HG03378 (cell line): ENCODE results near the gene COA1.
"Not testable (repeated sequence)": the region's sequence is repeated elsewhere in the genome, so short reads cannot be mapped to it uniquely, and the experiment has no call there.

Source experiments
- ATAC-seq: cut with Tn5 transposase; IDR thresholded peaks from one replicate; pipeline ENCODE4 v1.9.1; 2021; ENCODE audit warnings: mild to moderate bottlenecking, moderate library complexity; ENCODE audit not compliant: unreplicated experiment

COA1 gene

DNA sequence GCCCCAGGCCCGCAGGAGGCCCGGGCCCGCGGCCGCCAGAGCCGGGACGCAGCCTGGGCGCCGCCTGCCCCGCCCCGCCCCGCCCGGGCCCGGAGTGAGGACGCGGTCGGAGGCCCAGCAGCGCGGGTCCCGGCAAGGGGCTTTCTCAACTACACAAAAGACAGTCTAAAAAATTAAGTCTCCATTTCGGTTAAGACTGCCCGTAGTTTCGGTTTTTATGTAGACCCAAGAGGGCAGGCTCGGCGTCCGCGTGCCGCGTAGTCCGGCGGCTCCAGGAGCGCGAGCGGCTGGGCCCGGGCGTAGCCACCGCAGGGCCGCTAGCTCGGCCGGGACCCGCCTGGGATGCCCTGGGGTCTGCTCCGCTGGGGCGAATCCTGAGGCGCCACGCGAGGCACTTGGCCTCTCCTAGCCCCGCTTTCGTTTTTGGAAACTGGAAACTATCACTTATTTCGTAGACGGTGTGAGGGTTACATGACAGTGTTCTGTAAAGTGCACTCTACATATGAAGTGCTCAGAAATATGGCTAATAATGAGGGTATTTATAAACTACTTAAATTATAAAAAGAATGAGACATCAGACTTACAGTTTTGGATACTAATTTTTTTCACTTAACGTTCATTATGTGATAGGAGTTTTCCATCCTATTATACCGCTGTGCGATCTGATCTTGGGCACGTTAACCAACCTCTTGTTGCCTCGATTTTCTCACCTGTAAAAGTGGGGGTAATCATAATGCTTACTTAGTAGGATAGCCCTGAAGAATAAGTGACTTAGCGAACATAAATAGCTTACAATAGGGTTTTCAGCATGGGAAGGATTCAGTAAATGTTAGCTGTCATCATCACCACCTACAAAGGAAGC lies 29.7 kb upstream of the COA1 start:
- ATAC-seq, result peak; percentile 48

DNA sequence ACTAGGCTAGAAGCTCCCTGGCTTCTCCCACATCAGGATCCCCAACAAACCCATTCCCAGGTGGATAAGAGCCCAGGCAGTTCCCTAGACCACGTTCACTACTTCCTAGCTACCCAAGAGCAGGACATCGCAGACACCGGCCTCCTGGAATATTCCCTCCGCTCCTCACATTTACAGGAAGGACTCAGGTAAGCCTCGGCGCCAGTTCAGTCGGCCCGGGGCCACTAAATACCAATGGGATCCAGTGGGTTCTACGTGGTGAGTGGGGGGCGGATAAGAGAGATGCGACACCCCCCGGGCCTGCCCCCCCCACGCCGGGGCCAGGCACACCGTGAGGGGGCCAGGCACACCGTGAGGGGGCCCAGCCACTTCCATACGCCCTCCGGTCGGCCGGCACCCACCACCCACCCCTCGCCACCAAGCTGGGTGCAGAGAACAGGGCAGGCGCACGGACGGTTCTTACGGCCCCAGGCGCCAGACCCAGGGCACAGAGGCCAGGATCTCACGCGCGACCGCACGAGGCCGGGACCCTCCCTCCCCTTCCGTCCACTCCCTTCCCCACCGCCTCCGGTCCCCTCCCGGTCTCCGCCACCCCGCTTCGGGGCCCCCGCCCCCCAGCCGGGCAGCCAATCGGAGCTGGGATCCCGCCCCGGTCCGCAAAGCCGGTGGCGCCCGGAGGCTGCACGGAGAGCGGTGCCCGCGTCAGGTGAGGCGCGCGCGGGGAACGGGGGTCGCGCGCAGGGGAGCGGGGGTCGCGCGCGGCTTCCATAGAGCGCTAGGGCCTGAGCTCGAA lies 28.9 kb upstream of the COA1 start, which contains the start of gene BLVRA:
BLVRA (plus strand) TSS at position 652 of the 793 bp plus-strand sequence. CDS start 12,479 bp downstream, outside the sequence.
- peak; percentile 38 for ATAC-seq

DNA sequence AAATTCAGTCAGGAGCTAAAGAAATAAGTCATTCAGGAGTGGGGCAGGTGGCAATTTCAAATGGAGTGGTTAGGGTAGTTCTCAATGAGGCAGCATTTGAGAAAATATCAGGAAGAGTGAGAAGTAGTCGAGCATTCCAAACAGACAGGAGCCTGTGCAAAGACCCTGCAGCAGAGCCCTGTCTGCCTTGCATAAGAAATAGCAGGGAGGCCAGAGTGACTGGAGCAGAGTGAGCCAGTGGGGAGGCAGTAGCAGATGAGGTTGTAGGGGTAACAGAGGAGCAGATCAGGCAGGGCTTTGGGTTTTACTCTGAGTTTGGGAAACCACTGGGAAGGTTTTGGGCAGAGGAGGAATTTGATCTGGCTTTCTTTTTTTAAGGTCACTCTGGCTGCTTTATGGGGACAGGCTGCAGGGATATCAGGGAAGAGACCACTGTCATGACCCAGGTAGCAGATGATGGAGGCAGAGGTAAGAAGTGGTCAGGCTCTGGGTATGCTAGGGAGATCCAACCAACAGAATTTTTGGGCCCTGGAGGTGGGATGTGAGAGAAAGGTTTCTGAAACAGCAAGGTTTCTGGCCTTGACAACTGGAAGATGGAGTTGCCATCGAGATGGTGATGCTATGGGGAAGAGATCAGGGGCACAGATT lies 27.9 kb upstream of the COA1 start:
- no peak for ATAC-seq

DNA sequence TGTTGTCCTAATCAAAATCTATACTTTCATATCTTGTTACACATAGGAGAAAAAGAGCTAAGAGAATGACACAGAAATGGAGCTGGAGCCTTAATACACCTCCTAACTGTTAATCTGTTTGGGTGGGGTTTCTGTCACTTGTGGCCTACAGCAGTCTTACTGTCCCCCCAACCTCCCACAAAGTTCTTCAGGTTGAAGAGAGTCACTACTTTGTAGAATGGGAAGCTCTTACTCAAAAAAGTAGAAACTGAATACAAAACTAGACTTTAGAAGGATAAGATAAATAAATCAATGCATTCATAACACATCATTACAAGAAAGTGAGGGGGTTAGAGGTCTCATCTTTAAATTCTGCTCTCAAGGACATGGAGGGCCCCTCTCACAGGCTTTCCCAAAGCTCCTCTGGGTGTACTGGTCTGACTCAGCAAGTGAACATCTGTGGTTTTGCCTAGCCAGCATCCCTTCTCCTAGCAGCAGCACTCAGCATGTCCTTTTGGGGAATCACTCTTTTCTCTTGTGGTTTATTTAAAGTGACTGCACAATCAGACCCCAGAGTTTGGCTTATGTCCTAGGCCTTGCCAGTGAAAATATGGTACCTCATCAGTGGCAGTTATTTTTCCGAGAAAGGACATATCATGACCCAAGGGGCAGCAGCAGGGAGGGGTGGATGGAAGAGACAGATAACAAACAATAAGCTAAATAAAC lies 27.2 kb upstream of the COA1 start:
- no peak for ATAC-seq

DNA sequence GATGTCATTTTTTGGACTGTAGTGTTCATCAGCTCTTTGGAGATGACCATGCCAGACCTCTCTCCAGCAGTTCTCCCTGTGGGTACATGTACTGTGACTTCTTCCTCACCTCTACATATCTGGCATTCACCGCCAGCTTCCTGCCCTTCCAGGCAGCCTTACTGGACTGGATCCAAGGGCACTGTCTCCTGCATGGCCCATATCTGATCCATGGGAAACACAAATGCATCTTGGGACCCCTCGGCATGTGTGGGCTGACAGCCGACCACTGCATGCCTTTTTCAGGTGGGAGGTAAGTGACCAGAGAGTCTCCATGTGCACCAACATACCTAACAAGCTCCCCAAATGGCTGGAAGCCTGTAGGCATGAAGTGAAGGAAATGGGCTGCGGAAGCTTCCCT lies 25.3 kb upstream of the COA1 start:
- ATAC-seq, result no peak

DNA sequence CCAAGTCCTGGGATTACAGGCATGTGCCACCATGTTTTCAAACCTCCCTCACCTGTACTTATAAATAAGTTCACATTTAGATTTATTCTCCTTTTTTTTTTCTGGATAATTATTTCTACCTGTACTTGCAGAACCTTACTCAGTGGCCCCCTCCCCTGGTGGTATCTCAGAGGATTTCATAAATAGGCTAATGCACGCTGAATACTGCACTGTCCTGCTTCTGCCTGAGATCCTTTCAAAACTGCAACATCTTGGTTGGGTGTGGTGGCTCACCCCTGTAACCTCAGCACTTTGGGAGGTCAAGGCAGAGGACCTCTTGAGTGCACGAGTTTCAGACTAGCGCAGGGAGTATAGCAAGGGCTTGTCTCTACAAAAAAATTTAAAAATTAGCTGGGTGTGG lies 24.5 kb upstream of the COA1 start:
- ATAC-seq, result no peak

DNA sequence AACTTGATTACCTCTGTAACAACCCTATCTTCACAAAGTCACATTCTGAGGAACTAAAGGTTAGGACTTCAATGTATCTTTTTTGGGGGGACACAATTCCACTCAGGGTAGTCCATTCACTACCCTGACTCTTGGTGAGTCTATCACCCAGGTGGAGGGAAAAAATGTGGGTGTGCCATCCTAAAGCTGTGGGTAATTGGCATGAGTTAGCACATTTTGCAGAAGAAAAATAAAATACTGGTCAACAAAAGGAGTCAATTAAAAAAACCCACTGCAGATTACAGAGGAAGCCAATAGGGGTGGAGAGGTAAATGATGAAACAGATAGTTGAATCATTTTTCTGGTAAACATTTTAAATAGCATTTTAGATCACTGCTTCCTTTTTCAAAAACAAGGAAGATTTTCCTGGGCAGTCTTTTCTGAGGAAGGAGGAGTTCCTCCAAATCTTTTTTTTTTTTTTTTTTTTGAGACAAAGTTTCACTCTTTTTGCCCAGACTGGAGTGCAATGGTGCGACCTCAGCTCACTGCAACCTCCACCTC lies 24.0 kb upstream of the COA1 start:
- ATAC-seq, result no peak

DNA sequence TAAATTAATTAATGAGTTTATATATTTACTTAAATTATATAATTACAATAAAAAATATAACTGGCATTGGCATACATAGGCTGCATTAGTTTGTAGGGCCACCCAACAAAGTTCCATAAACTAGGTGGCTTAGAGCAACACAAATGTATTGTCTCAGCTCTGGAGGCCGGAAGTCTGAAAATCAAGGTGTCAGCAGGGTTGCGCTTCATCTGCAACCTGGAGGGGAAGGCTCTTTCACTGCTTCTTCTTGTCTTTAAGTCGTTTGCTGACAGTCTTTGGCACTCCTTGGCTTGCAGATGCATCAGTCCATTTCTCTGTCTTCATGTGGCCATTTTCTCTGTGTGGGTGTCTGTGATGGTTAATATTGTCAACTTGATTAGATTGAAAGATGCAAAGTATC lies 23.1 kb upstream of the COA1 start:
- no peak for ATAC-seq

DNA sequence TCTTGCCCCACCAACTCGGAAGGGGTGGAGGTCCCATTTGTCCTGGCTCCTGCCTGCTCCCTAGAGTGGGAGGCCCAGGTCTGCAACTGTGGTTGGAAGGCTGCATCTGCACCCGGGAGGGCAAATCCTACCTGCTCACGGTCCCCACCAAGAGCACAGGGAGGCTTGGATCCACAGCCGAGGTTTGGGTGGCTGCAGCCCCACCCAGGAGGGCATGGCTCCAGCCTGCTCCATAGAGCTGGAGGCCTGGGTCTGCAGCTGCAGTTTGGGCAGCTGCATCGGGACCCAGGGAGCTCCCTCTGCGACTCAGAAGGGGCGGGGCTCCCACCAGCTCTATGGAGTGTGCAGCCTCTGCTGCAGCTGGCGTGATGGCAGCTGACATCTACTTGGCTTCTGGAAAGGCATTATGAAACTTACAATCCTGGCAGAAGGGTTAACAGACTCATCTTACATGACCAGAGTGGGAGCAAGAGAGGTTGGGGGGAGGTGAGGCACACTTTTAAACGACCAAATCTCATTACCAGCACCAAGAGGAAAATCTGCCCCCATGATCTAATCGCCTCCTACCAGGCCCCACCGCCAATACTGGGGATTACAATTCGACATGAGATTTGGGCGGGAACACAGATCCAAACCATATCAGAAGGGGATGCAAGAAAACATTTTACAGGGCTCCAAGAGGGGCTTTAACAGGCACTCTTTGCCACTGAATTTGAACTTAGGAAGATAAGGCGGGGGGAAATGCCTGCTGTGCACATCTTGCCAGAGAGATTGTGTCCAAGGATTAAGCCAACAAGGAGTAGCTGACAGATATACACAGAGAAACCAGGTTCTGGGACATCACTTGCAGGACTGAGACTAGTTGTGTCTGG lies 20.9 kb upstream of the COA1 start:
- peak; percentile 17 for ATAC-seq

DNA sequence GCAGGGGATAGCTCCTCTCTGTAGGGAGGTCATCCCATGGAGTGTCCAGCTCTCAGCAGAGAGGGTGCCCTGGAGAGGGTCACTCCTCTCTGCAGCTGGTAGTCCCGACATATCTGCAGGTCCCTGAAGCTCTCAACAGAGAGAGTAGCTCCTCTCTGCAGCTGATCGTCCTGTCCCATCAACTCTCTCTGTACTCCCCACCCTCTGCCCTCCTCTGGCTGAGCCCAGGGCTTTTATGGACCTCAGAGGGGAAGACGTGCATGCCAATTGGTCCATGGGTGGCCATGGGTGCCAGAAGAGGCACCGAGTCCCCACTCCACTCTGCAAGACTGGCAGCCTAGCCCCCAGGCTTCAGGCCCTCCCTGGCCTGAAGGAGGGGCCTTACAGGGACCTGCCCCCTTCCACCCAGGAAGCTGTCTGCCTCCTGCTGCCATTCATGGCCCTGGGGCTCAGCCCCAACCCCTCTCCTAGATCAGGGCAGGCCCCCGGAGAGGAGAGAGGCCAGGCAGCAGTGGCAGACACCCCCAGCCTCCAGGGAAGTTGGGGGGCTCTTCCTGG lies 20.1 kb upstream of the COA1 start:
- ATAC-seq, result no peak

DNA sequence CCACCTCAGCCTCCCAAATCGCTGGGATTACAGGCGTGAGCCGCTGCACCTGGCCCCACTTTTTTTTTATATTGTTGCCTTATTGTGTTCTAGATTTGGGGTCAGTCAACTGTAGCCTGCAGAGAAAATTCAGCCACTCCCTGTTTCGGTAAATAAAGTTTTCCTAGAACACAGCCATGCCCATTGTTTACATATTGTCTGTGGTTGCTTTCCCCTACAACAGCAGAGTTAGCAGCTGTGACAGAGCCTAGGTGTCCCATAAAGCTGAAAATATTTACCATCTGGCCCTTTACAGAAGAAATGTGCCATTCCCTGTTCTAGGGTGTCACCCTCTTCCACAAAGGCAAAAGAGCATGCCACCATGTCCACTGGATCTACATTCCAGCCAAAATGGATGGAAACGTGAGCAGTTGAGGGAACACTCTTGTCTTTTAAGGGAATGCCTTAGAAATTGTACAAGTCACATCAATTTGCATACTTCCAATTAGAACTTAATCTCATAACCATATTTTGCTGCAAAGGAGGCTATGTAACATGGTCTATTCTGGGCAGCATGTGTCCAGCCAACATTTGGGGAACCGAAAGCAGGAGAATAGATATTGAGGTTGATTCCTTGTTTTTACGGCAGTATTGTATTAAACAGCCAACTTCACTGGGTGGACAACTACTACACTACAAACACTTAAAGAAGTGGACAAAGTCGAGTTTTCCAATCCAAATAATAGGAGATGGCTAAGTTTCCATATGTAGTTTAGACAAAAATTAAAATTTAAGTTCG lies 18.2 kb upstream of the COA1 start:
- ATAC-seq, result no peak

DNA sequence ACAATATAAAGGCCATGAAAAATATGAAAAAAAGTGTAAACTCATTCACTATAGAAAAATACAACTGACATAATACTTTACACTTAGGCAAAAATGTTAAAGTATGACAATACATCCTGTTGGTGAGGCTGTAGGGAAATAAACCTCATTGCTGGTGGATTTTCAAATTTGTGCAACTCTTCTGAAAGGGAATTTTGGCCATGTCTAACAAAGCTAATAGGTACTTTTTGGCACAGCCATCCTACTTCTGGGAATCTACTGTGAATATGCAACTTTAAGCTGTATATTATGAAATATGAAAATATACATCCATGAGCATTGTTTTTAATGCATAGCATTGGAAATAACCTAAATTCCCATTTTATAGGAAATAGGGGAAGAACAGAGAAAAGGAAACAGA lies 13.4 kb upstream of the COA1 start:
- ATAC-seq, result no peak

DNA sequence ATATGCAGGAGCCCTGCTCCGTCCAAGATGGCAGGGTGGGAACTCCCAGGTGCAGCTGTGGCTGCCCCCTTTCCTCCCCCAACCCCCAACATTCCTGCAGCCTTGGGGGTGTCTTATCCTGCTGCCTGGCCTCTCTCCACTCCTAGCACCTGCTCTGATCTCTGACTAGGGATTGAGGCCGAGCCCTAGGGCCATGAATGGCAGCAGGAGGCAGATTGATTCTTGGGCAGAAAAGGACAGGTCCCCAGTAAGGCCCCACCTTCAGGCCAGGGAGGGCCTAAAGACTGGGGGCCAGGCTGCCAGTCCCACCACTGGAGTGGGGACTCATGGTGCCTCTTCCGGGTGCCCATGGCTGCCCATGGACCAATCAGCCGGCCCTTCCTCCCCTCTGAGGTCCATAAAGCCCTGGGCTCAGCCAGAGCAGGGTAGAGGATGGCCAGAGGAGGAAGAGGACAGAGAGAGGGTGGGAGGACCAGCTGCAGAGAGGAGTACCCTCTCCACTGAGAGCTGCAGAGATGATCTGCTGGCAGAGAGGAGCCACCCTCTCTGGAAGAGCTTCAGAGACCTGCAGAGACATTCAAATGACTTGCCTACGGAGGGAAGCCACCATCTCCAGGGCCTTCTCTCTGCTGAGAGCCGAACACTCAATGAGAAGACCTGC lies 8.3 kb upstream of the COA1 start:
- no peak for ATAC-seq

DNA sequence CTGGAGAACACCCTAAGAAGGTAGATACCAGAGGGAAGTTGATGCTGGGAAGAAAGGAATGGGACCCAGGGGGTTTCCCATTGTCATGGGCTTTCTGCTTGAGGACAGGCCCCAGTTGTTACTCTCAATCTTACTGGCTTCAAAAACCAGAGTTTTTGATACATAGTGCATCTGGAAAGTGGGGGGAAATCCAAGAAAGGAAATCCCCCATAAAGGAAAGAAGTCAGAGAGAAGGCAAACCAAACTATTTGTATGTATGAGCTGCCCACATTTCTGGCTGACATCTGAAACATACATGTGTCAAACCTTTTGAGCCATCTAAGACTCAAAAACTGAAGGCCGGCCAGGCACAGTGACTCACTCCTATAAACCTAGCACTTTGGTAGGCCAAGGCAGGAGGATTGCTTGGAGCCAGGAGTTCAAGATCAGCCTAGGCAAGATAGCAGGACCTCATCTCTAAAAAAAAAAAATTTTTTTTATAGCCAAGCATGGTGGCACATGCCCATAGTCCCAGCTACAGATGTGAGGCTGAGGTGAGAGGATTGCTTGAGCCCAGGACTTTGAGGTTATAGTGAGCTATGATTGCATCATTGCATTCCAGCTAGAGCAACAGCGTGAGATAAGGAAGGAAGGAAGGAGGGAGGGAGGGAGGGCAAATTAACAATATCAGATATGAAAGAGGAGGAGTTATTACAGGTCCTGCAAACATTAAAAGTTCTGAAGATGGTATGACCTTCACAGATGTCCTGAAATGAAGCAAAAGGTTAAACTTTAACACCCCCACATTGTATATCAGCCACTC lies 6.7 kb upstream of the COA1 start:
- ATAC-seq, result peak; percentile 71

DNA sequence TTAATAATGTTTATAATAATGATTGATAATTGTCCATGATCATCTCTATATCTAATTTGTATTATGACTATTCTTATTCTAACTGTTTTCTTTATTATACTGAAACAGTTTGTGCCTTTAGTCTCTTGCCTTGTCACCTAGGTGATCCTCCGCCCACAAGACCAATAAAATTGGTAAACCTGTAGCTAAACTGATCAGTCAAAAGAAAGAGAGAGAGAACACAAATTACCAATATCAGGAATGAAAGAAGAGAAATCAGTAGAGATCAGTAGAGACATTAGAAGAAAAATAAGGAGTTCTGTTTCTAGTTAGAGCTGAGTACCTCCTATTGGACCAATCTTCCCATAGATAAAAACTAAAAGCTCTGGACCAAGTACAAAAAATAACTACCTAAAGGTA lies 6.1 kb upstream of the COA1 start:
- peak; percentile 14 for ATAC-seq

DNA sequence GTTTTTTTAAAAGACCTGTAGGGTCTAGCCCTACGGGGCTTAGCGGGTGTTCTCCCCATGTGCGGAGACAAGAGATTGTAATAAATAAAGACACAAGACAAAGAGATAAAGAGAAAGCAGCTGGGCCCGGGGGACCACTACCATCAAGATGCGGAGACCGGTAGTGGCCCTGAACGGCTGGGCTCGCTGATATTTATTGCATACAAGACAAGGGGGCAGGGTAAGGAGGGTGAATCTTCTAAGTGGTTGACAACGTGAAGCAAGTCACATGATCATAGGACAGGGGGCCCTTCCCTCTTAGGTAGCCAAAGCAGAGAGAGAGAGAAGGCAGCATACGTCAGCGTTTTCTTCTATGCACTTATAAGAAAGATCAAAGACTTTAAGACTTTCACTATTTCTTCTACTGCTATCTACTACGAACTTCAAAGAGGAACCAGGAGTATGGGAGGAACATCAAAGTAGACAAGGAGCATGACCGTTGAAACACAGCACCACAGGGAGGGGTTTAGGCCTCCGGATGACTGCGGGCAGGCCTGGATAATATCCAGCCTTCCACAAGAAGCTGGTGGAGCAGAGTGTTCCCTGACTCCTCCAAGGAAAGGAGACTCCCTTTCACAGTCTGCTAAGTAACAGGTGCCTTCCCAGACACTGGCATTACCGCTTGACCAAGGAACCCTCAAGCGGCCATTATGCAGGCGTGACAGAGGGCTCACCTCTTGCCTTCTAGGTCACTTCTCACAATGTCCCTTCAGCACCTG lies 5.4 kb upstream of the COA1 start:
- not testable (repeated sequence) for ATAC-seq

DNA sequence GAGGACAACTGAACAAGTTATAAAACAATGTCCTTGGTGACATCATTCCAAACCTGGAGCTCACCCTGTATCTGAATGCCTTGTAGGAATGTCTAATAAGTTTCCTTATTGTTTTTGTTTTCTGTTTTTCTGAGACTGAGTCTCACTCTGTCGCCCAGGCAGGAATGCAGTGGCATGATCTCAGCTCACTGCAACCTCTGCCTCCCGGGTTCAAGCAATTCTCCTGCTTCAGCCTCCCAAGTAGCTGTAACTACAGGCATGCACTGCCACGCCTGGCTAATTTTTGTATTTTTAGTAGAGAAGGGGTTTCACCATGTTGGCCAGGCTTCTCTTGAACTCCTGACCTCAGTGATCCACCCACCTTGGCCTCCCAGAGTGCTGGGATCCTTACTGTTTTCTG lies 2.2 kb upstream of the COA1 start:
- not testable (repeated sequence) for ATAC-seq
